IMR-90 (cell line): ENCODE measurements around the gene HHIP. TPM values are rescaled to one million over a fixed set of nuclear protein-coding genes. Genes with fewer than 3 reads are reported as not detected.

Source experiments
- ATAC-seq: fragments of 200-7000 bp; cut with Tn5 transposase; 2 replicates; pipeline ENCODE4 v1.9.1; 2020; ENCODE audit warnings: low read depth, mild to moderate bottlenecking, moderate library complexity
- BruUV-seq: library from RNA; stranded (reverse); fragments of 400-500 nt; replicated peaks from 2 replicates; lab custom pipeline; 2021; lab: Mats Ljungman, UMichigan
- CTCF ChIA-PET: fragments of 300-600 bp; formaldehyde crosslinking; extraction: SDS; loops from one replicate; lab custom pipeline; 2021; ENCODE audit warnings: antibody characterized with exemption; lab: Yijun Ruan, JAX
- POLR2A ChIA-PET: fragments of 300-600 bp; sonication (Branson Sonifier 250); formaldehyde crosslinking; loops from one replicate; lab custom pipeline; 2022; ENCODE audit warnings: antibody characterized with exemption; ENCODE audit not compliant: unreplicated experiment; lab: Charles Lee
- DNase-seq: peaks from one replicate; pipeline ENCODE4 v3.0.0; 2013
- H2AFZ ChIP-seq: replicated peaks from 2 replicates; pipeline ENCODE3; 2013; ENCODE audit warnings: low read length, mild to moderate bottlenecking; ENCODE audit not compliant: poor library complexity
- H2AK5ac ChIP-seq: 2 replicates; pipeline ENCODE4 v1.6.1; 2013; ENCODE audit warnings: low read depth, low read length, inconsistent platforms
- H2AK9ac ChIP-seq: replicated peaks from 2 replicates; pipeline ENCODE3; 2013; ENCODE audit warnings: mild to moderate bottlenecking, low read depth, low read length, moderate library complexity; ENCODE audit not compliant: poor library complexity
- H2BK120ac ChIP-seq: 2 replicates; pipeline ENCODE4 v1.6.1; 2013; ENCODE audit warnings: low read depth, low read length, inconsistent platforms
- H2BK15ac ChIP-seq: 3 replicates; pipeline ENCODE4 v1.6.1; 2013; ENCODE audit warnings: low read depth, low read length, inconsistent platforms
- H2BK20ac ChIP-seq: 2 replicates; pipeline ENCODE4 v1.6.1; 2013; ENCODE audit warnings: low read depth, mild to moderate bottlenecking, inconsistent platforms, low read length, moderate library complexity
- H2BK5ac ChIP-seq: 2 replicates; pipeline ENCODE4 v1.6.1; 2013; ENCODE audit warnings: mild to moderate bottlenecking, low read depth, low read length, inconsistent platforms; ENCODE audit not compliant: poor library complexity, severe bottlenecking
- H3K14ac ChIP-seq: replicated peaks from 2 replicates; pipeline ENCODE4 v1.6.1; 2013; ENCODE audit warnings: low read depth, low read length, inconsistent platforms
- H3K18ac ChIP-seq: 2 replicates; pipeline ENCODE4 v1.6.1; 2013; ENCODE audit warnings: low read depth, low read length, control low read depth
- H3K23ac ChIP-seq: 2 replicates; pipeline ENCODE4 v1.6.1; 2013; ENCODE audit warnings: low read depth, low read length, inconsistent platforms
- H3K27ac ChIP-seq: 2 replicates; pipeline ENCODE4 v1.5.1; 2013; ENCODE audit warnings: mild to moderate bottlenecking, control low read depth, low read length; ENCODE audit not compliant: insufficient read depth
- H3K27me3 ChIP-seq: 2 replicates; pipeline ENCODE4 v1.6.1; 2013; ENCODE audit warnings: low read length; ENCODE audit not compliant: control insufficient read depth, insufficient read depth
- H3K36me3 ChIP-seq: 2 replicates; pipeline ENCODE4 v1.6.1; 2013; ENCODE audit warnings: low read length, mixed read lengths; ENCODE audit not compliant: control insufficient read depth, insufficient read depth
- H3K4ac ChIP-seq: 2 replicates; pipeline ENCODE4 v1.6.1; 2013; ENCODE audit warnings: low read depth, low read length, inconsistent platforms
- H3K4me1 ChIP-seq: 2 replicates; pipeline ENCODE4 v1.6.1; 2013; ENCODE audit warnings: low read length, mixed read lengths; ENCODE audit not compliant: control insufficient read depth, insufficient read depth
- H3K4me2 ChIP-seq: 2 replicates; pipeline ENCODE4 v1.6.1; 2013; ENCODE audit warnings: low read depth, mild to moderate bottlenecking, control low read depth, low read length, moderate library complexity
- H3K4me3 ChIP-seq: 2 replicates; pipeline ENCODE4 v1.5.1; 2013; ENCODE audit warnings: low read depth, mild to moderate bottlenecking, control low read depth, low read length, moderate library complexity; ENCODE audit not compliant: insufficient read depth
- H3K56ac ChIP-seq: 2 replicates; pipeline ENCODE4 v1.6.1; 2013; ENCODE audit warnings: low read length, inconsistent platforms; ENCODE audit not compliant: insufficient read depth; ENCODE audit errors: extremely low read depth
- H3K79me1 ChIP-seq, 2 experiments: 2 replicates each; pipeline ENCODE4 v1.6.1; 2013; ENCODE audit warnings: low read length in 2 of 2, inconsistent platforms in 1 of 2, low read depth in 1 of 2
- H3K9ac ChIP-seq: 2 replicates; pipeline ENCODE4 v1.6.1; 2013; ENCODE audit warnings: low read depth, low read length, control low read depth
- H3K9me1 ChIP-seq: 2 replicates; pipeline ENCODE4 v1.6.1; 2013; ENCODE audit warnings: low read length, inconsistent platforms; ENCODE audit not compliant: insufficient read depth
- H3K9me3 ChIP-seq: 2 replicates; pipeline ENCODE4 v1.6.1; 2013; ENCODE audit warnings: low read length; ENCODE audit not compliant: control insufficient read depth, insufficient read depth
- H4K20me1 ChIP-seq: 2 replicates; pipeline ENCODE4 v1.6.1; 2013; ENCODE audit warnings: low read length, inconsistent platforms; ENCODE audit not compliant: insufficient read depth
- H4K5ac ChIP-seq: 2 replicates; pipeline ENCODE4 v1.6.1; 2013; ENCODE audit warnings: mild to moderate bottlenecking, low read depth, low read length, control low read depth
- H4K8ac ChIP-seq, 2 experiments: 2 replicates each; pipeline ENCODE4 v1.6.1; 2013; ENCODE audit warnings: low read depth in 2 of 2, low read length in 2 of 2, control low read depth in 1 of 2, inconsistent platforms in 1 of 2
- H4K91ac ChIP-seq: 2 replicates; pipeline ENCODE4 v1.6.1; 2013; ENCODE audit warnings: low read depth, low read length, inconsistent platforms; ENCODE audit not compliant: insufficient read depth
- WGBS, 2 experiments: methylation state at CpG; one replicate each; pipeline versions ENCODE4 v1.1.5 to v1.1.7; 2013; ENCODE audit warnings: missing lambda C conversion rate in 2 of 2; ENCODE audit not compliant: insufficient read length in 1 of 2; ENCODE audit errors: extremely low coverage in 2 of 2; 5-methylcytosine and 5-hydroxymethylcytosine counted together
- dilution Hi-C: fragments of 300-500 bp; cut with HindIII; formaldehyde crosslinking; loops from one replicate; pipeline ENCODE4 v1.14.3; 2018; ENCODE audit warnings: low sequenced_read_pairs; ENCODE audit not compliant: unreplicated experiment
- in situ Hi-C: fragments of 300-500 bp; cut with MboI; formaldehyde crosslinking; loops from 3 replicates; pipeline ENCODE4 v1.14.3; 2019; ENCODE audit warnings: low sequenced_read_pairs, inconsistent platforms, mixed read lengths
- intact Hi-C: fragments of 100-400 bp; cut with micrococcal nuclease; formaldehyde crosslinking; loops from 2 replicates; pipeline ENCODE4 v1.10.0; 2022
- polyA plus RNA-seq, 3 experiments: library from polyadenylated mRNA; depleted of rRNA; stranded (reverse); fragments of >200 nt; gene quantifications; 2 replicates each; pipeline ENCODE4 v1.2.3, GENCODE V29; 2012; ENCODE audit warnings: low replicate concordance in 1 of 3
- total RNA-seq: library from RNA; depleted of rRNA; stranded (reverse); fragments of >200 nt; gene quantifications from 2 replicates; pipeline ENCODE4 v1.2.3, GENCODE V29; 2012
- TF ChIP-seq, protein P1 (sequence below): fragments of 150-350 bp; IDR thresholded peaks from 2 replicates; pipeline ENCODE4 v1.6.1; 2016; ENCODE audit warnings: low read depth, mild to moderate bottlenecking, low read length, moderate library complexity, borderline replicate concordance

HHIP gene
- total and polyA plus RNA-seq, 2 of the 4 experiments (the other 2 are of a cell fraction), result 6.6 to 9.6 TPM

DNA sequence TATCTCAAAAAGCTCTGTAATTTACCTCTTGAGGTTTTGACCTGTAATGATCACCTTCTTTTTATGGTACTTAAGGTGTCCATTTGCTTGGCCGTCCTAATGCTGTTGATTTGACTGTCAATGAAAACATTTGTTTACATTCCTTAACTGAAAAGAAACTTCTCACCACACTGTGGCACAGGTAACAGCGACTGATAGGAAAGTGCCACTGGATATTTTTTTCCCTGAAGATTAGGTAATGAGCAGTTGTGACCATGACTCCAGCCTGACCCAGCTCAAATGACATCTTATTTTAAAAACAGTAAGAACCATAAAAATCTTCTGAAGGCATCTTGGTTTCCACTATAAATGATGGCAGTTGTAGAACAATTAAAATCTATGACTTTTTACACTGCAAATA lies 87.6 kb downstream of the HHIP start:
- no peak overlapping the region for H3K23ac ChIP-seq
- ATAC-seq, result no peak
- H2BK120ac ChIP-seq, result no peak overlapping the region
- no peak overlapping the region for H3K27ac ChIP-seq
- peaks cover 2% of the 10 kb centered on the region; the same call in 1 of the 2 replicates for H3K4me1 ChIP-seq
- in situ Hi-C loops, result no loop called here
- dilution Hi-C loops, result no loop called here
- no peaks in the 10 kb centered on the region for H3K9me1 ChIP-seq
- H3K14ac ChIP-seq, result no peak overlapping the region
- BruUV-seq, result no TSS peak
- TF ChIP-seq, protein P1, sequence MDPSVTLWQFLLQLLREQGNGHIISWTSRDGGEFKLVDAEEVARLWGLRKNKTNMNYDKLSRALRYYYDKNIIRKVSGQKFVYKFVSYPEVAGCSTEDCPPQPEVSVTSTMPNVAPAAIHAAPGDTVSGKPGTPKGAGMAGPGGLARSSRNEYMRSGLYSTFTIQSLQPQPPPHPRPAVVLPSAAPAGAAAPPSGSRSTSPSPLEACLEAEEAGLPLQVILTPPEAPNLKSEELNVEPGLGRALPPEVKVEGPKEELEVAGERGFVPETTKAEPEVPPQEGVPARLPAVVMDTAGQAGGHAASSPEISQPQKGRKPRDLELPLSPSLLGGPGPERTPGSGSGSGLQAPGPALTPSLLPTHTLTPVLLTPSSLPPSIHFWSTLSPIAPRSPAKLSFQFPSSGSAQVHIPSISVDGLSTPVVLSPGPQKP, result no peak
- H3K56ac ChIP-seq, result no peak overlapping the region
- H2BK5ac ChIP-seq, result no peak overlapping the region
- H2BK20ac ChIP-seq, result no peak overlapping the region
- DNase-seq, result no peak
- CTCF ChIA-PET, result no interaction called here
- H2BK15ac ChIP-seq, result no peak overlapping the region
- no CpG with 5 or more reads among the region's 2 CpGs for WGBS, 2 experiments
- H3K9ac ChIP-seq, result no peak overlapping the region
- no peaks in the 10 kb centered on the region for H3K36me3 ChIP-seq
- no peak overlapping the region for H4K5ac ChIP-seq
- H4K20me1 ChIP-seq, result no peaks in the 10 kb centered on the region
- no peak overlapping the region for H3K4ac ChIP-seq
- no peak overlapping the region for H2AK9ac ChIP-seq
- no peak overlapping the region for H3K4me2 ChIP-seq
- H4K91ac ChIP-seq, result no peak overlapping the region
- POLR2A ChIA-PET, result no interaction called here
- no peak overlapping the region for H4K8ac ChIP-seq
- H3K4me3 ChIP-seq, result no peak overlapping the region
- H3K27me3 ChIP-seq, result no peaks in the 10 kb centered on the region
- no peaks in the 10 kb centered on the region for H3K79me1 ChIP-seq
- intact Hi-C loops, result no loop called here
- H3K18ac ChIP-seq, result no peak overlapping the region
- H2AK5ac ChIP-seq, result no peak overlapping the region
- no peaks in the 10 kb centered on the region for H3K9me3 ChIP-seq
- H2AFZ ChIP-seq, result no peak overlapping the region
